Measurements from ENCODE around the gene TRAPPC5.

TRAPPC5 gene

GRCh38 chr19:7685546-7686445, 5.2 kb downstream of the TRAPPC5 start:
- no peak for DNase-seq (ENCODE audit: insufficient read length, low spot score)
- TF ChIP-seq POLR2AphosphoS5 (IDR thresholded peaks at IDR 0.05; ENCODE audit: low read depth, low read length) (no peak), POLR2A (IDR thresholded peaks at IDR 0.05; ENCODE audit: low read depth, low read length) (peak; percentile 21; the same call in 1 of the 2 replicates), POU2F2 (IDR thresholded peaks at IDR 0.05; ENCODE audit: low read depth, low read length) (0 out of 2 replicates have a peak, but pooled peaks have one; percentile 15)
- FAIRE-seq, result peak; percentile 26

GRCh38 chr19:7687177-7687576, 6.5 kb downstream of the TRAPPC5 start:
- FAIRE-seq, result no peak
- TF ChIP-seq PAX5 (IDR thresholded peaks at IDR 0.05; ENCODE audit: insufficient read depth, low read length, severe bottlenecking) (no peak), POLR2A (IDR thresholded peaks at IDR 0.05; ENCODE audit: low read depth, low read length) (peak; percentile 80), SPI1 (IDR thresholded peaks at IDR 0.05; ENCODE audit: low read depth, low read length) (no peak), POLR2AphosphoS5 (IDR thresholded peaks at IDR 0.05; ENCODE audit: low read depth, low read length) (peak; percentile 90), TAF1 (IDR thresholded peaks at IDR 0.05; ENCODE audit: low read depth, low read length) (0 out of 2 replicates have a peak, but pooled peaks have one; percentile 13), POU2F2 (IDR thresholded peaks at IDR 0.05; ENCODE audit: low read depth, low read length) (peak; percentile 64; the same call in 1 of the 2 replicates)
- no peak for DNase-seq (ENCODE audit: insufficient read length, low spot score)

DNA sequence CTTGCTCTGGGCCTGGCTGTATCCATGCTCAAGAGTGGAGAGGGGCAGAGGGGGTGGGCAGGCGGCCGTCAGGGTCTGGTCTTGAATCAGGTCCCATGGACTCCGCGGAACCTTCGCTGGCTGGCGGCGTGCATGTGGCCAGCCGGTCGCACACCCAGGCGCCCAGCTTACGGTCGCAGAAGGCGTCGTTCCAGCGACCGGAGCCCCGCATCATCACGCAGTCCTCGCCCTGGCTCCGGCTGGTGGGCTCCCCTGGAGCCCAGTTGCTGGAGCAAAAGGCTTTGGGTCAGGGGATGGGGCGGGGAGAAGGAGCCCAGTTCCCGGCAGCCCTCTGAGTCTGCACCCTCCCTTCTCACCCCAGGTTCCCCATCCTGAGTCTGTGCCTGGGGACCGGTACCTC, 8.5 kb downstream of the TRAPPC5 start:
- TF ChIP-seq TAF1 (IDR thresholded peaks at IDR 0.05; ENCODE audit: low read depth, low read length) (no peak), POLR2AphosphoS5 (IDR thresholded peaks at IDR 0.05; ENCODE audit: low read depth, low read length) (no peak), POU2F2 (IDR thresholded peaks at IDR 0.05; ENCODE audit: low read depth, low read length) (no peak), SPI1 (IDR thresholded peaks at IDR 0.05; ENCODE audit: low read depth, low read length) (no peak), POLR2A (IDR thresholded peaks at IDR 0.05; ENCODE audit: low read depth, low read length) (no peak), PAX5 (IDR thresholded peaks at IDR 0.05; ENCODE audit: insufficient read depth, low read length, severe bottlenecking) (no peak)
- no peak for FAIRE-seq
- no peak for DNase-seq (ENCODE audit: insufficient read length, low spot score)

DNA sequence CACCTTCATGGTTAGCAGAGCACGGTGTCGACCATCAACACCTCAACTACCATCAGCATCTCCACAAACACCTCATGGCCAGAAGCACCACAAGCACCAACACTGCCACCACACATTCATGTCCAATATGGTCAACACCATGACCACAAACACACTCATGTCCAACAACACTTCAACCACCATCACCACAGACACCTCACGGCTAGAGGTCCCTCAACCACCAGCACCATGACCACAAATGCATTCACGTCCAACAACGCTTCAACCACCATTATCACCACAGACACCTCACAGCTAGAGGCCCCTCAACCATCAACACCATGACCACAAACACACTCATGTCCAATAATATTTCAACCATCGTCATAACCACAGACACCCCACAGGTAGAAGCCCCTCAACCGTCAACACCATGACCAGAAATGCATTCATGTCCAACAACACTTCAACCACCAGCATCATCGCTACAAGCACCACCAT, 10.2 kb downstream of the TRAPPC5 start:
- FAIRE-seq (peak; percentile 84), DNase-seq (ENCODE audit: insufficient read length, low spot score) (no peak)
- TF ChIP-seq PAX5 (IDR thresholded peaks at IDR 0.05; ENCODE audit: insufficient read depth, low read length, severe bottlenecking), result no peak
- no peak for TF ChIP-seq TAF1 (IDR thresholded peaks at IDR 0.05; ENCODE audit: low read depth, low read length)
- no peak for TF ChIP-seq POU2F2 (IDR thresholded peaks at IDR 0.05; ENCODE audit: low read depth, low read length)
- TF ChIP-seq SPI1 (IDR thresholded peaks at IDR 0.05; ENCODE audit: low read depth, low read length), result no peak
- TF ChIP-seq POLR2AphosphoS5 (IDR thresholded peaks at IDR 0.05; ENCODE audit: low read depth, low read length), result no peak
- TF ChIP-seq POLR2A (IDR thresholded peaks at IDR 0.05; ENCODE audit: low read depth, low read length), result no peak

DNA sequence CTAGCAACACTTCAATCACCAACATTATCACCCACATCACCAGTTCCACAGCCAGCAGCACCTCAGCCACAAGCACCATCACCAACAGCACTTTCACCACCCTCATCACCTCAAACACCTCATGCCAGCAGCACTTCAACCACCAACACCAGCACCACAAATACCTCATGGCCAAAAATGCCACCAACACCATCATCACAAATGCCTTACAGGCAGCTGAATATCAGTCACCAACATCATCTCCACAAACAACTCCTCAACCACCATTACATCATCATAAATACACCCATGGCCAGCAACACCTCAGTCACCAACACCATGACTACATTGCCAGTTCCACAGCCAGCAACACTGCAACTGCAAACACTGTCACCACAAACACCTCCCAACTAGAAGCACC, 10.9 kb downstream of the TRAPPC5 start:
- DNase-seq (ENCODE audit: insufficient read length, low spot score) (no peak), FAIRE-seq (no peak)
- TF ChIP-seq PAX5 (IDR thresholded peaks at IDR 0.05; ENCODE audit: insufficient read depth, low read length, severe bottlenecking) (no peak), TAF1 (IDR thresholded peaks at IDR 0.05; ENCODE audit: low read depth, low read length) (no peak), POLR2AphosphoS5 (IDR thresholded peaks at IDR 0.05; ENCODE audit: low read depth, low read length) (no peak), SPI1 (IDR thresholded peaks at IDR 0.05; ENCODE audit: low read depth, low read length) (no peak), POLR2A (IDR thresholded peaks at IDR 0.05; ENCODE audit: low read depth, low read length) (no peak), POU2F2 (IDR thresholded peaks at IDR 0.05; ENCODE audit: low read depth, low read length) (no peak)

DNA sequence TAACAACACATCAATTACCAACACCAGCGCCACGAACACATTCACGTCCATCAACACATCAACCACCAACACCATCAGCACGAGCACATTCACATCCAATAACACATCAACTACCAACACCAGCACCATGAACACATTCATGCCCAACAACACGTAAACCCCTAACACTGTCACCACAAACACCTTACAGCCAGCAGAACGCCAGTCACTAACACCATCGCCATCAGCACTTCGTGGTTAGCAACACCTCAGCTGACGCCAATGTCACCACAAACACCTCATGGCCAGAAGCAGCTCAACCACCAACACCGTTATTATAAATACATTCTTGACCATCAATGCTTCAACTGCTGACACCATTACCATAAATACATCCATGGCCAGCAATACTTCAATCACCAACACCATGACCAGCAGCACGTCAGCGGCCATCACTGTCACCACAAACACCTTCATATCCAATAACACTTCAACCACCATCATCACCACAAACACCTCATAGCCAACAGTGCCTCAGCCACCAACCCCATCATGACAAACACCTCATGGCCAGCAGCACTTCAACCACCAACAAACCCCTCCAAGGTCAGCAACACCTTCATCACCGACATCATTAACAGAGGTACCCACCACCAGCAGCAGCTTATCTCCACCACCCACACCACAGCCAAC, 11.9 kb downstream of the TRAPPC5 start:
- FAIRE-seq, result peak; percentile 89

GRCh38 chr19:7694499-7694898, 13.9 kb downstream of the TRAPPC5 start:
- TF ChIP-seq SPI1 (IDR thresholded peaks at IDR 0.05; ENCODE audit: low read depth, low read length), result no peak
- TF ChIP-seq POLR2AphosphoS5 (IDR thresholded peaks at IDR 0.05; ENCODE audit: low read depth, low read length), result no peak
- TF ChIP-seq POLR2A (IDR thresholded peaks at IDR 0.05; ENCODE audit: low read depth, low read length), result no peak
- TF ChIP-seq PAX5 (IDR thresholded peaks at IDR 0.05; ENCODE audit: insufficient read depth, low read length, severe bottlenecking), result no peak
- no peak for TF ChIP-seq TAF1 (IDR thresholded peaks at IDR 0.05; ENCODE audit: low read depth, low read length)
- no peak for TF ChIP-seq POU2F2 (IDR thresholded peaks at IDR 0.05; ENCODE audit: low read depth, low read length)
- FAIRE-seq, result no peak

More for the DNA sequence above, 11.9 kb downstream of the TRAPPC5 start:
- no peak for DNase-seq (ENCODE audit: insufficient read length, low spot score)
- TF ChIP-seq POU2F2 (IDR thresholded peaks at IDR 0.05; ENCODE audit: low read depth, low read length) (no peak), POLR2AphosphoS5 (IDR thresholded peaks at IDR 0.05; ENCODE audit: low read depth, low read length) (peak; percentile 63; the same call in 1 of the 2 replicates), PAX5 (IDR thresholded peaks at IDR 0.05; ENCODE audit: insufficient read depth, low read length, severe bottlenecking) (no peak), SPI1 (IDR thresholded peaks at IDR 0.05; ENCODE audit: low read depth, low read length) (no peak)

DNA sequence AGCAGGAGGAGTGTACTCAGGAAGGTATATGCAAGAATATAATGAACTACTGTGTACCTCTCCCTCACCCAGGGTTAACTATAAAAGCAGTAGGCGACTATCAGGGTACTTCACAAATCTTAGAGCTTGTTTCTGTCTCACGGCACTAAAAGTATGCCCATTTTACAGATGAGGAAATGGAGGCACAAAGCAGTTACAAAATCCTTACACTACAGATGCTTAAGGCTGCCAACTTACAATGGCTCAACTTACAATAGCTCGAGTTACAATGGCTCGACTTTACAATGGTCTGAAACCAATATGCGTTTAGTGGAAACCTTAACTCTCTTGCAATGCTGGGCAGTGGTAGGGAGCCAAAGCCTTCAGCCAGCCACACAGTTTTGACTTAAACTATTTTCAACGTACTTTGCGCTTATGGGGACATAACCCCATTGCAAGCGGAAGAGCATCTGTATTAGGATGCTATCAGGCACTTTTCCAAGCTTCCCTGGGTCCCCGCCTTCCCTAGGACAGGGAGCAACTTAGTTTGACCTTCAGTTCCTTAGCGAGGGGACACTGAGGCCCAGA, 17.2 kb downstream of the TRAPPC5 start:
- no peak for DNase-seq (ENCODE audit: insufficient read length, low spot score)
- peak; percentile 82 for FAIRE-seq
- TF ChIP-seq POLR2AphosphoS5 (IDR thresholded peaks at IDR 0.05; ENCODE audit: low read depth, low read length) (no peak), POU2F2 (IDR thresholded peaks at IDR 0.05; ENCODE audit: low read depth, low read length) (no peak), TAF1 (IDR thresholded peaks at IDR 0.05; ENCODE audit: low read depth, low read length) (no peak), POLR2A (IDR thresholded peaks at IDR 0.05; ENCODE audit: low read depth, low read length) (no peak), SPI1 (IDR thresholded peaks at IDR 0.05; ENCODE audit: low read depth, low read length) (no peak), PAX5 (IDR thresholded peaks at IDR 0.05; ENCODE audit: insufficient read depth, low read length, severe bottlenecking) (no peak)

More at GRCh38 chr19:7694499-7694898, 13.9 kb downstream of the TRAPPC5 start:
- DNase-seq (ENCODE audit: insufficient read length, low spot score), result no peak

DNA sequence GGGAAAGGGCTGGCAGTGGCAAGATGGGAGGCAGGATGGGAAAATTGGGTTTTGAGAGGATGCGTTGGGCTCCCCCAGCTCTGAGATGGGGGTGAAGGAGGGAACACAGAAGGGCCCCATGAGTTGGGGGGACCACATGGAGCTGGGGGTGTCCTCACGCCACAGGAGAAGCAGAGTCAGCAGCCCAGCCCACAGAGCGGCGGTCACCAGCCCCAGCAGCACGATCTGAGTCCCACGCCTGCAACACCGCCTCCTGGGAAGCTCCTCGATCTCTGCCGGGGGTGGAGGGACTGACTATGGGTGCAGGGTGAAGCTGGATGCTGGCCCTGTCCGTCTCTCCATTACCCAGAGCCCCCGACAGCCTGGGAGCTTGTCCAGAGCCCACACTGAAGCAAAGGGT, 17.9 kb downstream of the TRAPPC5 start:
- FAIRE-seq, result peak; percentile 81
- TF ChIP-seq POLR2AphosphoS5 (IDR thresholded peaks at IDR 0.05; ENCODE audit: low read depth, low read length) (no peak), TAF1 (IDR thresholded peaks at IDR 0.05; ENCODE audit: low read depth, low read length) (no peak), PAX5 (IDR thresholded peaks at IDR 0.05; ENCODE audit: insufficient read depth, low read length, severe bottlenecking) (no peak), SPI1 (IDR thresholded peaks at IDR 0.05; ENCODE audit: low read depth, low read length) (no peak), POLR2A (IDR thresholded peaks at IDR 0.05; ENCODE audit: low read depth, low read length) (no peak), POU2F2 (IDR thresholded peaks at IDR 0.05; ENCODE audit: low read depth, low read length) (no peak)
- DNase-seq (ENCODE audit: insufficient read length, low spot score), result no peak

Measured in GM12891 (cell line).